ENCODE results near the gene DISC1. TPM values are rescaled to one million over a fixed set of nuclear protein-coding genes. Genes with fewer than 3 reads are reported as not detected.

DISC1 gene
- total and polyA plus RNA-seq, 2 of the 13 experiments (the other 11 are each of a cell fraction or from before 2014, with no cell fraction given), result 4.2 to 4.6 TPM

DNA sequence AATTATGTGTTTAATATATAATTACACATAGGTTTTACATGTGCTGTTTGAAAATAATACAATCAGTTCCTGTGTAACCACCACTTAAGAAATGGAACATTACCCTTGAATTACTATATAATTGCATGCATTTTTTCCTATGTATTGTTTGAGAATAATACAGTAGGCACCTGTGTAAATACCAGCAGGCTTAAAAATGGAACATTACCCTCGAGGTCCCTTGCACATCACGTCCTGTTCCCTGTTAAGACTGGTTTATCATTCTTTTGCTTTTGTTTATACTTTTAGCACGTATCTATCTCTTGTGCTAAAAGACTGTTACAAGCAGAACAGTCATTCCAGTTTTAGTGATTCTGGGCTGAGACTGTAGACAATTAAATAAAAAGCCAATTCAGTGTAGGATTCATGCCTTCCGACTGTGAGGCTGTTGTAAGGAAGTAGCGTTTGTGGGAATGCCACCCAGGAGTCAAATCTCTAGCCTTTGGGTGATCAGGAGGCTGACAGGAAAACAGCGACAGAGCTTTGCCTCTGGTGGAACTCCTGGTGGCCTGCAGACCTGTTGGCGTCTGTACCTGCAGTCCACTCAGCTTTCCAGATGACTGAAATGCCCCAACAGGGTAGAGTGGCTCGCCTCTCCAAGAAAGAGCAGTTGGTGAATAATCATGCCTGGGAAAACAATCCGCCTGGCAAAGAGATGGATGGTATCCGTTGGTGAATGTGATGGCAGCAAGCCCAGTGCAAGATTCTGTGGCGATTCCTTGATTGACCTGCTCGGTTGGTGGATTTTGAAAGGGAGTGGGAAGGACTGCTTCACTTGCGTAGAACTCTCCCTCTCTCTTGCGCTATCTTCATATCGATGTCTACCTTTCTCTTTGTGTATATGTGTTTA lies 58.0 kb downstream of the DISC1 start:
- no peak for FAIRE-seq
- H3K27me3 ChIP-seq (ENCODE audit: control insufficient read depth in 1 of 2, insufficient read depth in 2 of 2, low read length in 2 of 2), result no peaks in the 10 kb centered on the region
- H3K9me3 ChIP-seq (ENCODE audit: low read length), result peaks cover 9% of the 10 kb centered on the region
- peaks cover 27% of the 10 kb centered on the region for H3K4me1 ChIP-seq (ENCODE audit: insufficient read depth, low read length)
- no peak for DNase-seq (ENCODE audit: low spot score)
- ChIA-PET CTCF (ENCODE audit: low intra/inter-chr PET ratio, low total read pairs) (no interaction called here), POLR2A (no interaction called here)
- no peaks in the 10 kb centered on the region for H4K20me1 ChIP-seq (ENCODE audit: insufficient read depth, low read length)
- H3K9ac ChIP-seq (ENCODE audit: insufficient read depth, low read depth, low read length), result no peak overlapping the region
- BruUV-seq (replicated peaks), result no TSS peak
- H2AFZ ChIP-seq (ENCODE audit: low read length), result no peak overlapping the region
- WGBS (ENCODE audit: low lambda C conversion rate), result 89% methylated on average over 15 of the region's 15 CpGs
- no peaks in the 10 kb centered on the region for H3K79me2 ChIP-seq (ENCODE audit: insufficient read depth, low read length)
- no peak overlapping the region for H3K4me2 ChIP-seq (ENCODE audit: low read depth, low read length)
- no peak overlapping the region for H3K4me3 ChIP-seq (replicated peaks in 1 of 3; ENCODE audit: insufficient read depth in 1 of 3, low read depth in 2 of 3, low read length in 3 of 3)
- ATAC-seq, result no peak
- in situ Hi-C loops (cut with HindIII; ENCODE audit: extremely low pct_ligation_motif_present, low pct_unique_long_range_greater_than_20kb), result no loop called here
- intact Hi-C loops (cut with micrococcal nuclease; ENCODE audit: unreplicated experiment), result no loop called here
- H3K36me3 ChIP-seq (replicated peaks in 1 of 2; ENCODE audit: control insufficient read depth in 1 of 2, insufficient read depth in 2 of 2, low read length in 2 of 2), result no peaks in the 10 kb centered on the region
- no peak overlapping the region for H3K27ac ChIP-seq (ENCODE audit: extremely low read length, insufficient read depth, low read length)
- TF ChIP-seq BHLHE40 (IDR thresholded peaks at IDR 0.05; ENCODE audit: low read length) (no peak), ZNF451 (CRISPR knock-in tag; IDR thresholded peaks at IDR 0.05) (no peak), HOXA9 (CRISPR knock-in tag; IDR thresholded peaks at IDR 0.05; ENCODE audit: borderline replicate concordance) (no peak), ZFP41 (CRISPR knock-in tag; IDR thresholded peaks at IDR 0.05; ENCODE audit: borderline replicate concordance) (no peak), BCL3 (CRISPR knock-in tag; IDR thresholded peaks at IDR 0.05) (no peak), ZFP91 (CRISPR knock-in tag; IDR thresholded peaks at IDR 0.05; ENCODE audit: borderline replicate concordance) (no peak), MYC (CRISPR knock-in tag; IDR thresholded peaks at IDR 0.05; ENCODE audit: borderline replicate concordance) (no peak), RXRA (CRISPR knock-in tag; IDR thresholded peaks at IDR 0.05) (no peak), MATR3 (CRISPR knock-in tag; IDR thresholded peaks at IDR 0.05) (no peak), ZNF121 (CRISPR knock-in tag; IDR thresholded peaks at IDR 0.05) (no peak), ZKSCAN5 (CRISPR knock-in tag; IDR thresholded peaks at IDR 0.05) (no peak), THAP8 (CRISPR knock-in tag; IDR thresholded peaks at IDR 0.05; ENCODE audit: borderline replicate concordance) (no peak), U2AF2 (IDR thresholded peaks at IDR 0.05; ENCODE audit: low read depth, low read length) (no peak)
- TF ChIP-seq, protein P1, sequence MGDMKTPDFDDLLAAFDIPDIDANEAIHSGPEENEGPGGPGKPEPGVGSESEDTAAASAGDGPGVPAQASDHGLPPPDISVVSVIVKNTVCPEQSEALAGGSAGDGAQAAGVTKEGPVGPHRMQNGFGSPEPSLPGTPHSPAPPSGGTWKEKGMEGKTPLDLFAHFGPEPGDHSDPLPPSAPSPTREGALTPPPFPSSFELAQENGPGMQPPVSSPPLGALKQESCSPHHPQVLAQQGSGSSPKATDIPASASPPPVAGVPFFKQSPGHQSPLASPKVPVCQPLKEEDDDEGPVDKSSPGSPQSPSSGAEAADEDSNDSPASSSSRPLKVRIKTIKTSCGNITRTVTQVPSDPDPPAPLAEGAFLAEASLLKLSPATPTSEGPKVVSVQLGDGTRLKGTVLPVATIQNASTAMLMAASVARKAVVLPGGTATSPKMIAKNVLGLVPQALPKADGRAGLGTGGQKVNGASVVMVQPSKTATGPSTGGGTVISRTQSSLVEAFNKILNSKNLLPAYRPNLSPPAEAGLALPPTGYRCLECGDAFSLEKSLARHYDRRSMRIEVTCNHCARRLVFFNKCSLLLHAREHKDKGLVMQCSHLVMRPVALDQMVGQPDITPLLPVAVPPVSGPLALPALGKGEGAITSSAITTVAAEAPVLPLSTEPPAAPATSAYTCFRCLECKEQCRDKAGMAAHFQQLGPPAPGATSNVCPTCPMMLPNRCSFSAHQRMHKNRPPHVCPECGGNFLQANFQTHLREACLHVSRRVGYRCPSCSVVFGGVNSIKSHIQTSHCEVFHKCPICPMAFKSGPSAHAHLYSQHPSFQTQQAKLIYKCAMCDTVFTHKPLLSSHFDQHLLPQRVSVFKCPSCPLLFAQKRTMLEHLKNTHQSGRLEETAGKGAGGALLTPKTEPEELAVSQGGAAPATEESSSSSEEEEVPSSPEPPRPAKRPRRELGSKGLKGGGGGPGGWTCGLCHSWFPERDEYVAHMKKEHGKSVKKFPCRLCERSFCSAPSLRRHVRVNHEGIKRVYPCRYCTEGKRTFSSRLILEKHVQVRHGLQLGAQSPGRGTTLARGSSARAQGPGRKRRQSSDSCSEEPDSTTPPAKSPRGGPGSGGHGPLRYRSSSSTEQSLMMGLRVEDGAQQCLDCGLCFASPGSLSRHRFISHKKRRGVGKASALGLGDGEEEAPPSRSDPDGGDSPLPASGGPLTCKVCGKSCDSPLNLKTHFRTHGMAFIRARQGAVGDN (CRISPR knock-in tag; IDR thresholded peaks at IDR 0.05), result no peak
